Psoas muscle (tissue), 8 donors: Measurements from ENCODE around the gene KCNMA1. TPM values are rescaled to one million over a fixed set of nuclear protein-coding genes. Genes with fewer than 3 reads are reported as not detected.

Experiments used
- ATAC-seq, 4 donors: fragments of 200-7000 bp; cut with Tn5 transposase; one replicate each; pipeline ENCODE4 v1.9.1; 2020; ENCODE audit warnings: moderate library complexity in 3 of 4, mild to moderate bottlenecking in 2 of 4
- DNase-seq, 2 donors: peaks; one replicate each; pipeline ENCODE4 v3.0.0-alpha.2; 2020
- H3K27ac ChIP-seq: fragments of 200-600 bp; one replicate; pipeline ENCODE4 v1.8.0; 2022
- H3K27me3 ChIP-seq, 3 donors: fragments of 200-600 bp in 1 of 3; one replicate each; pipeline versions ENCODE4 v1.6.1 to v1.8.0; 2013 to 2022; ENCODE audit warnings: low read length in 2 of 3, mild to moderate bottlenecking in 2 of 3, moderate library complexity in 1 of 3; ENCODE audit not compliant: insufficient read depth in 3 of 3
- H3K36me3 ChIP-seq, 2 donors: fragments of 200-600 bp in 1 of 2; one replicate each; pipeline versions ENCODE4 v1.6.1 to v1.8.0; 2013 to 2022; ENCODE audit warnings: low read depth in 1 of 2, mild to moderate bottlenecking in 1 of 2, moderate library complexity in 1 of 2; ENCODE audit not compliant: insufficient read depth in 1 of 2
- H3K4me1 ChIP-seq: fragments of 200-600 bp; one replicate; pipeline ENCODE4 v1.8.0; 2022
- H3K4me3 ChIP-seq: fragments of 200-600 bp; one replicate; pipeline ENCODE4 v1.8.0; 2022; ENCODE audit warnings: mild to moderate bottlenecking
- H3K9me3 ChIP-seq: fragments of 200-600 bp; one replicate; pipeline ENCODE4 v1.8.0; 2022
- WGBS, 3 donors: extraction: QIAGEN DNeasy Blood & Tissue Kit; methylation state at CpG; one replicate each; pipeline versions ENCODE4 v1.1.6 to v1.1.7; 2013; 5-methylcytosine and 5-hydroxymethylcytosine counted together
- intact Hi-C, 2 donors: fragments of 100-400 bp; cut with DNase I; formaldehyde crosslinking; loops; one replicate each; pipeline versions ENCODE4 v1.11.0 to v1.14.2; 2022
- polyA plus RNA-seq, 3 donors: library from polyadenylated mRNA; stranded (reverse); fragments of 200-250 nt; gene quantifications; one replicate each; pipeline ENCODE4 v1.2.3, GENCODE V29; 2013
- total RNA-seq, 4 donors: library from RNA; stranded (reverse); fragmentation: NEBNext Ultra II Directional in 2 of 4; extraction: Animal tissue kit (Norgen Biotek cat#: 25700) in 2 of 4; gene quantifications; one replicate each; pipeline versions ENCODE4 v1.2.1 to v1.2.4, GENCODE V29; 2021 to 2023
- TF ChIP-seq, protein P1 (sequence below): fragments of 200-600 bp; IDR thresholded peaks from one replicate; pipeline ENCODE4 v1.8.0; 2022; ENCODE audit warnings: antibody characterized with exemption
- donor health status: healthy with polysubstance abuse.
- donor health status: DM: no; HTN: no; CAD: no; lungs with moderate emphysema.
- donor health status: Bipolar disorder and iron deficiency.
- donor health status: healthy.
- donor health status: DM: yes; HTN: yes; CAD: no.
- donor health status: DM: no; HTN: no; CAD: no.
- donor health status: DM: no; HTN: no; CAD: no.
- donor health status: DM: yes; HTN: yes; CAD: no.

Gene KCNMA1
- total and polyA plus RNA-seq, 7 donors, result 7.9 to 53.0 (median 41.9) TPM

DNA sequence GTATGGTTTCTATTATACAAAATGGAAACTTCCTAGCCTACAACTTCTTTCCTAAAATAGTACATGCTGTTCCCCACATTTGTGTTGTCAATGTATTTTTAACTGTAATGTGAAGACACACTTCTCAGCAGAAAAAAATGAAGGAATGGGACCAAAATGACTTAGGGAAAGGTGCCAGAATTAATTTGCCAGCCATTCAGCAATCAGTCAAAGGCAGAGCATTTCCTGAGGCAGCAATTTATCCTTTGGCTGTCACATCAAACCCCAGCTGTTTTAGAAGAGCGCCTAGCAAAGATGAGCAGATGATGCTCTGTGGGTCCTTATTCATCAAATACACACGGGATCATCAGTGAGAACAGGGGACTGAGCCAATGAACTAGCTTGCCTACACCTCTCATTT lies 592.5 kb downstream of the KCNMA1 start:
- no peaks in the 10 kb centered on the region for H3K9me3 ChIP-seq
- H3K27ac ChIP-seq, result no peak overlapping the region
- intact Hi-C loops, result no loop called here
- no peak overlapping the region for H3K4me3 ChIP-seq
- TF ChIP-seq, protein P1, sequence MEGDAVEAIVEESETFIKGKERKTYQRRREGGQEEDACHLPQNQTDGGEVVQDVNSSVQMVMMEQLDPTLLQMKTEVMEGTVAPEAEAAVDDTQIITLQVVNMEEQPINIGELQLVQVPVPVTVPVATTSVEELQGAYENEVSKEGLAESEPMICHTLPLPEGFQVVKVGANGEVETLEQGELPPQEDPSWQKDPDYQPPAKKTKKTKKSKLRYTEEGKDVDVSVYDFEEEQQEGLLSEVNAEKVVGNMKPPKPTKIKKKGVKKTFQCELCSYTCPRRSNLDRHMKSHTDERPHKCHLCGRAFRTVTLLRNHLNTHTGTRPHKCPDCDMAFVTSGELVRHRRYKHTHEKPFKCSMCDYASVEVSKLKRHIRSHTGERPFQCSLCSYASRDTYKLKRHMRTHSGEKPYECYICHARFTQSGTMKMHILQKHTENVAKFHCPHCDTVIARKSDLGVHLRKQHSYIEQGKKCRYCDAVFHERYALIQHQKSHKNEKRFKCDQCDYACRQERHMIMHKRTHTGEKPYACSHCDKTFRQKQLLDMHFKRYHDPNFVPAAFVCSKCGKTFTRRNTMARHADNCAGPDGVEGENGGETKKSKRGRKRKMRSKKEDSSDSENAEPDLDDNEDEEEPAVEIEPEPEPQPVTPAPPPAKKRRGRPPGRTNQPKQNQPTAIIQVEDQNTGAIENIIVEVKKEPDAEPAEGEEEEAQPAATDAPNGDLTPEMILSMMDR, result no peak
- no peaks in the 10 kb centered on the region for H3K36me3 ChIP-seq
- DNase-seq (no peak), ATAC-seq (no peak)
- no peaks in the 10 kb centered on the region for H3K27me3 ChIP-seq
- WGBS, 3 donors, result 49 to 68% (median 58%) methylated on average over 2 of the region's 2 CpGs
- H3K4me1 ChIP-seq, result no peaks in the 10 kb centered on the region

DNA sequence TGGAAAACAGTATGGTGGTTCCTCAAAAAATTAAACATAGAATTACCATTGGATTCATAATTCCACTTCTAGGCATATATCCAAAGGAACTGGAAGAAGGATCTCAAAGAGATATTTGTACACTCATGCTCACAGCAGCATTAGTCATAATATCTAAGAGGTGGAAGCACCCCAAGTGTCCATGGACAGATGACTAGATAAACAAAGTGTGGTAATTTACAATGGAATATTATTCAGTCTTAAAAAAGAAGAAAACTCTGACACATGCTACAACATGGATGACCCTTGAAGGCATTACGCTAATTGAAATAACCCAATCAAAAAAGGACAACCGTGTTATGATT lies 594.2 kb downstream of the KCNMA1 start:
- TF ChIP-seq, protein P1, result no peak
- H3K9me3 ChIP-seq, result no peaks in the 10 kb centered on the region
- H3K27me3 ChIP-seq, result no peaks in the 10 kb centered on the region
- intact Hi-C loops, result no loop called here
- WGBS, 3 donors, result 97 to 98% (median 97%) methylated on average over 2 of the region's 2 CpGs
- no peaks in the 10 kb centered on the region for H3K4me1 ChIP-seq
- H3K27ac ChIP-seq, result no peak overlapping the region
- peaks cover 0 to 4% of the 10 kb centered on the region in 2 donors for H3K36me3 ChIP-seq
- ATAC-seq (no peak), DNase-seq (no peak)
- H3K4me3 ChIP-seq, result no peak overlapping the region

DNA sequence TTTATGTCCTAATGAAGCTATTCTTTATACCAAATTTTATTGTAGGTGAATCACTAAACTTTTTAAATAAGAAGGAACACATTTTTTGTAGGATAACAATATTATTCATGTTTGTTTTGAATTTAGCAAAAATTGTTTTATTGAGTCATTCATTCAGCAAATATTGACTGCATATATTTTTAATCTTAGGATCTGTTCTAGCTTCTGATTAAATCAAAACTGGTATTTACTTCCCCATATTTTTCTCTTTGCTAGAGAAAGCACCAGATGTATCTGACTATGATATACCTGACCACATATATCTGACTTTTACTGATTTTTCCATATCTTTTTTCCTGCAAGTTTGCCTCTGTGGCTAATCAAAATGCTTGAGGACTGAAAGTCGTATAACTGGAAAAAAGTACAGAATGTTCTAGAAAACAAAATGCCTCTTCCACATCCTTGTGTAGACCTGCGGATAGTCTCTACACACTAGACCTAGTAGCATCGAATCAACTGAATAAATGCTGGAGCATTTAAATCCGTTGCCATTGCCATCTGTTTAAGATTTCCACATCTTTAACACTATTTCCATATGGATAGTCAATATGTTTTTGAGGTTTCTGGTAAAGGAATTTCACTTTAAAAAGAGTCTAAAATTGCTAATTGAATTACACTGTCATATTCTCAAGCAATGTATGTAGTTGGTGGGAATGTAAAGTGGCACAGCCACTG lies 594.7 kb downstream of the KCNMA1 start:
- DNase-seq (no peak), ATAC-seq (no peak)
- peaks cover 0 to 4% of the 10 kb centered on the region in 2 donors for H3K36me3 ChIP-seq
- TF ChIP-seq, protein P1, result no peak
- H3K27ac ChIP-seq, result no peak overlapping the region
- no peaks in the 10 kb centered on the region for H3K9me3 ChIP-seq
- WGBS, 3 donors, result 84 to 95% (median 95%) methylated on average over 4 of the region's 4 CpGs
- no peaks in the 10 kb centered on the region for H3K4me1 ChIP-seq
- H3K27me3 ChIP-seq, result no peaks in the 10 kb centered on the region
- intact Hi-C loops, result no loop called here
- H3K4me3 ChIP-seq, result no peak overlapping the region

DNA sequence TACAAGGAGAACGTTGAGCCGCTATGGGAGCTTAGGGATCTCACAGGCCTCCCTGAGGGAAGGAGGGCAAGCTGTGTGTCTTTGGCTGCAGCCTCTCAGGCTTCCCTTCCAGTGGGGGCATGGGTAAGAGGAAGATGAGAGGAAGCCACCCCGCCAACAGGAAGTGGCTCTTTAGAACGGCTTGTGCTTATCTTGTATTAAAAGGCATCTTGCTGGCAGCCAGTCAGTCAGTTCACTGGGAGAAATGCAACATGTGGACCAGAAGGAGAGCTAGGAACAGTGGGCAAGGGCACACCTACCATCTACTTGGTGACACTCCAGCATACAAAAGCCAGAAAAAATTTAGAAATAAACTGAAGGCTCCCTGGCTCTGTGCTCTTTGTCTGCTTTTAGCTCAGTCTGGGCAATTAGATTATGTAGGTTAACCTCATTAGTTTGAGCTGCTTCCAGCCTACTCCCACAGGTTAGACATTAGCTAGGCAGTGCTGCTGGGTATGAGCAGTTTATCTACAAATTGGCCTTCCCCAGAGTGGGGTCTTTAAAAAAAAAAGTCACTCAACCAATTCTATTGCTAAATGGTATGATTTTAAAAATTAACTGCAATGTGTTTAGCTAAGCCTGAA lies 595.9 kb downstream of the KCNMA1 start:
- no peak for ATAC-seq
- 62 to 71% (median 64%) methylated on average over 4 of the region's 4 CpGs for WGBS, 3 donors

More for the DNA sequence above, 595.9 kb downstream of the KCNMA1 start:
- intact Hi-C loops, result no loop called here
- H3K36me3 ChIP-seq, result peaks cover 0 to 4% of the 10 kb centered on the region in 2 donors
- TF ChIP-seq, protein P1, result no peak
- no peaks in the 10 kb centered on the region for H3K4me1 ChIP-seq
- H3K27ac ChIP-seq, result no peak overlapping the region
- H3K4me3 ChIP-seq, result no peak overlapping the region
- DNase-seq, result no peak
- H3K27me3 ChIP-seq, result no peaks in the 10 kb centered on the region
- no peaks in the 10 kb centered on the region for H3K9me3 ChIP-seq
